ENCODE data around the gene SGCG.

GRCh38 chr13:23357349-23357748 is 176.6 kb downstream of the SGCG start:
- TF ChIP-seq CTCF (IDR thresholded peaks at IDR 0.05; ENCODE audit: poor library complexity, severe bottlenecking) (no peak), MXI1 (conservative IDR thresholded peaks at IDR 0.05; ENCODE audit: poor library complexity, severe bottlenecking) (no peak), RAD21 (conservative IDR thresholded peaks at IDR 0.05) (no peak), TAF1 (IDR thresholded peaks at IDR 0.05; ENCODE audit: low read depth) (no peak), REST (IDR thresholded peaks at IDR 0.05; ENCODE audit: borderline replicate concordance) (no peak), POLR2AphosphoS5 (IDR thresholded peaks at IDR 0.05) (no peak), SMC3 (conservative IDR thresholded peaks at IDR 0.05; ENCODE audit: poor library complexity) (no peak), EZH2 (IDR thresholded peaks at IDR 0.05; ENCODE audit: borderline replicate concordance, insufficient read depth, low read length, poor library complexity, severe bottlenecking) (no peak), EP300 (conservative IDR thresholded peaks at IDR 0.05; ENCODE audit: poor library complexity, severe bottlenecking) (no peak)
